Upper lobe of left lung (tissue), 6 donors: ENCODE data around the gene SMDT1. TPM values are rescaled to one million over a fixed set of nuclear protein-coding genes. Genes with fewer than 3 reads are reported as not detected.

Experiments used
- ATAC-seq, 2 donors: fragments of 200-7000 bp; cut with Tn5 transposase; one replicate each; pipeline ENCODE4 v1.9.1; 2022; ENCODE audit warnings: mild to moderate bottlenecking in 2 of 2, moderate library complexity in 2 of 2; ENCODE audit not compliant: low FRiP score in 2 of 2
- DNase-seq, 2 donors: peaks; one replicate each; pipeline ENCODE4 v3.0.0-alpha.2; 2019 to 2020
- H3K27ac ChIP-seq, 4 donors: fragments of 200-600 bp; sonication (generic); one replicate each; pipeline ENCODE4 v1.5.1; 2016 to 2019
- H3K27me3 ChIP-seq, 4 donors: fragments of 200-600 bp; sonication (generic); one replicate each; pipeline ENCODE4 v1.5.1; 2017 to 2019
- H3K36me3 ChIP-seq, 4 donors: fragments of 200-600 bp; sonication (generic); one replicate each; pipeline ENCODE4 v1.5.1; 2016 to 2019
- H3K4me1 ChIP-seq, 4 donors: fragments of 200-600 bp; sonication (generic); one replicate each; pipeline ENCODE4 v1.5.1; 2018 to 2019
- H3K4me3 ChIP-seq, 4 donors: fragments of 200-600 bp; sonication (generic); one replicate each; pipeline ENCODE4 v1.5.1; 2017 to 2019; ENCODE audit warnings: mild to moderate bottlenecking in 2 of 4, moderate library complexity in 1 of 4
- H3K9me3 ChIP-seq, 4 donors: fragments of 200-600 bp; sonication (generic); one replicate each; pipeline ENCODE4 v1.5.1; 2018 to 2019
- CTCF ChIP-seq, 6 experiments: fragments of 450-650 bp in 4 of 6; fragments of 200-600 bp in 2 of 6; sonication (generic) in 2 of 6; IDR thresholded peaks; one replicate each; pipeline ENCODE4 v1.5.1; 2016 to 2019; ENCODE audit warnings: antibody characterized with exemption in 6 of 6
- EP300 ChIP-seq, 4 donors: sonication (generic); formaldehyde crosslinking; IDR thresholded peaks; one replicate each; pipeline ENCODE4 v1.5.1; 2017; ENCODE audit warnings: antibody characterized with exemption in 4 of 4, control low read depth in 2 of 4
- POLR2A ChIP-seq, 4 donors: fragments of 450-650 bp; IDR thresholded peaks; one replicate each; pipeline ENCODE4 v1.5.1; 2016 to 2017; ENCODE audit warnings: antibody characterized with exemption in 4 of 4, mild to moderate bottlenecking in 2 of 4
- POLR2AphosphoS5 ChIP-seq, 2 donors: sonication (generic); formaldehyde crosslinking; IDR thresholded peaks; one replicate each; pipeline ENCODE4 v1.5.1; 2017; ENCODE audit warnings: antibody characterized with exemption in 2 of 2
- WGBS, 2 donors: methylation state at CpG; one replicate each; pipeline ENCODE4 v1.1.5; 2017 to 2018; 5-methylcytosine and 5-hydroxymethylcytosine counted together
- total RNA-seq, 6 donors: library from RNA; depleted of rRNA in 4 of 6; stranded (reverse); fragments of >200 nt in 4 of 6; gene quantifications; one replicate each; pipeline versions ENCODE4 v1.1.0 to v1.2.1, GENCODE V29; 2016 to 2021
- donor health status: DM: no; HTN: no; CAD: no; lungs with moderate emphysema.
- donor health status: DM: no; HTN: yes; CAD: no; lungs with severe emphysema.

Gene SMDT1
- total RNA-seq, 6 donors from 2014 or later = 11.2 to 135 (median 27.2) TPM

- Histone ChIP-seq H3K4me3 (no peak overlapping the region), H3K27ac (no peak overlapping the region), H3K4me1 (no peaks in the 10 kb centered on the region), H3K27me3 (no peaks in the 10 kb centered on the region), H3K9me3 (peaks cover 0 to 6% (median 4%) of the 10 kb centered on the region in 4 donors), H3K36me3 (no peaks in the 10 kb centered on the region)
- TF ChIP-seq POLR2A (IDR thresholded peaks at IDR 0.05) (no peak), EP300 (IDR thresholded peaks at IDR 0.05) (no peak), POLR2AphosphoS5 (IDR thresholded peaks at IDR 0.05) (no peak), CTCF (IDR thresholded peaks at IDR 0.05) (no peak)
- DNase-seq = no peak
- no peak for ATAC-seq
Observed at GRCh38 chr22:42041784-42042183, 37.7 kb upstream of the SMDT1 start.

GRCh38 chr22:42050641-42051180 lies 28.8 kb upstream of the SMDT1 start:
- no peaks in the 10 kb centered on the region for H3K9me3 ChIP-seq
- no peak for TF ChIP-seq CTCF (IDR thresholded peaks at IDR 0.05)
- TF ChIP-seq POLR2A (IDR thresholded peaks at IDR 0.05) = no peak
- no peak for TF ChIP-seq EP300 (IDR thresholded peaks at IDR 0.05)
- DNase-seq (no peak), ATAC-seq (no peak)
- no peak overlapping the region for H3K27ac ChIP-seq
- no peak overlapping the region for H3K4me3 ChIP-seq
- no peaks in the 10 kb centered on the region for H3K4me1 ChIP-seq
- H3K27me3 ChIP-seq = no peaks in the 10 kb centered on the region
- H3K36me3 ChIP-seq = no peaks in the 10 kb centered on the region
- 63 to 72% methylated on average over 2 of the region's 2 CpGs for WGBS, 2 donors

- no peak for DNase-seq
- H3K4me3 ChIP-seq = no peak overlapping the region
- no peak for ATAC-seq
- peaks cover 0 to 7% (median 5%) of the 10 kb centered on the region in 4 donors for H3K9me3 ChIP-seq
- 86 to 90% methylated on average over 3 of the region's 3 CpGs for WGBS, 2 donors
- no peaks in the 10 kb centered on the region for H3K36me3 ChIP-seq
- TF ChIP-seq CTCF (IDR thresholded peaks at IDR 0.05) (no peak), EP300 (IDR thresholded peaks at IDR 0.05) (no peak), POLR2A (IDR thresholded peaks at IDR 0.05) (no peak), POLR2AphosphoS5 (IDR thresholded peaks at IDR 0.05) (no peak)
- no peaks in the 10 kb centered on the region for H3K27me3 ChIP-seq
- H3K27ac ChIP-seq = no peak overlapping the region
- no peaks in the 10 kb centered on the region for H3K4me1 ChIP-seq
Observed at GRCh38 chr22:42052765-42053164, 26.7 kb upstream of the SMDT1 start.

- ATAC-seq (no peak), DNase-seq (no peak)
- TF ChIP-seq CTCF (IDR thresholded peaks at IDR 0.05) (no peak), POLR2A (IDR thresholded peaks at IDR 0.05) (no peak), EP300 (IDR thresholded peaks at IDR 0.05) (no peak), POLR2AphosphoS5 (IDR thresholded peaks at IDR 0.05) (no peak)
- WGBS, 2 donors = 93 to 98% methylated on average over 1 of the region's 1 CpG
- Histone ChIP-seq H3K36me3 (peaks cover 4 to 40% (median 30%) of the 10 kb centered on the region in 4 donors), H3K27ac (no peak overlapping the region), H3K27me3 (no peaks in the 10 kb centered on the region), H3K4me1 (no peaks in the 10 kb centered on the region), H3K4me3 (no peak overlapping the region), H3K9me3 (peaks cover 0 to 7% (median 5%) of the 10 kb centered on the region in 4 donors)
Observed at GRCh38 chr22:42056757-42057511, 22.6 kb upstream of the SMDT1 start.
